Ectodermal cell (in vitro differentiated cells): ENCODE data around the gene NPM3.

Experiments used
- H3K27ac ChIP-seq: 2 replicates; pipeline ENCODE4 v1.7.0; 2013; ENCODE audit warnings: mild to moderate bottlenecking, low read depth, low read length; ENCODE audit not compliant: insufficient read depth, poor library complexity, severe bottlenecking
- H3K27me3 ChIP-seq: 2 replicates; pipeline ENCODE4 v1.7.0; 2013; ENCODE audit warnings: mild to moderate bottlenecking, low read length; ENCODE audit not compliant: insufficient read depth, control insufficient read depth, poor library complexity, severe bottlenecking
- H3K36me3 ChIP-seq: one replicate; pipeline ENCODE4 v1.7.0; 2013; ENCODE audit warnings: low read length; ENCODE audit not compliant: control insufficient read depth, insufficient read depth
- H3K4me1 ChIP-seq: one replicate; pipeline ENCODE4 v1.7.0; 2013; ENCODE audit warnings: low read length; ENCODE audit not compliant: control insufficient read depth, insufficient read depth
- H3K4me3 ChIP-seq: 2 replicates; pipeline ENCODE4 v1.7.0; 2013; ENCODE audit warnings: low read depth, low read length, control low read depth; ENCODE audit not compliant: insufficient read depth
- H3K9me3 ChIP-seq: 2 replicates; pipeline ENCODE4 v1.7.0; 2013; ENCODE audit warnings: mild to moderate bottlenecking, low read length, moderate library complexity; ENCODE audit not compliant: control insufficient read depth
- WGBS, 2 experiments: methylation state at CpG; one replicate each; pipeline ENCODE4 v1.1.7; 2013; ENCODE audit warnings: missing lambda C conversion rate in 2 of 2; 5-methylcytosine and 5-hydroxymethylcytosine counted together

Gene NPM3

GRCh38 chr10:101758858-101759257, 24.4 kb downstream of the NPM3 start:
- H3K27me3 ChIP-seq: peaks cover 3% of the 10 kb centered on the region
- WGBS, 2 experiments: 90 to 96% methylated on average over 2 of the region's 2 CpGs

GRCh38 chr10:101752241-101752640, 31.0 kb downstream of the NPM3 start:
- H3K27me3 ChIP-seq: peaks cover 4% of the 10 kb centered on the region
- 88 to 90% methylated on average over 3 of the region's 3 CpGs for WGBS, 2 experiments
- H3K4me1 ChIP-seq: peaks cover 16% of the 10 kb centered on the region
- H3K36me3 ChIP-seq: no peaks in the 10 kb centered on the region
- no peaks in the 10 kb centered on the region for H3K9me3 ChIP-seq
- H3K4me3 ChIP-seq: no peak overlapping the region
- H3K27ac ChIP-seq: no peak overlapping the region

More at GRCh38 chr10:101758858-101759257, 24.4 kb downstream of the NPM3 start:
- H3K9me3 ChIP-seq: no peaks in the 10 kb centered on the region
- no peaks in the 10 kb centered on the region for H3K36me3 ChIP-seq
- no peak overlapping the region for H3K4me3 ChIP-seq
- no peak overlapping the region for H3K27ac ChIP-seq
- peaks cover 15% of the 10 kb centered on the region for H3K4me1 ChIP-seq

GRCh38 chr10:101749047-101750016, 33.9 kb downstream of the NPM3 start:
- peak overlapping the region; percentile 1 for H3K27ac ChIP-seq
- WGBS, 2 experiments: 42 to 47% methylated on average over 19 of the region's 19 CpGs

GRCh38 chr10:101748496-101748895, 34.8 kb downstream of the NPM3 start:
- peaks cover 16% of the 10 kb centered on the region for H3K4me1 ChIP-seq
- no peaks in the 10 kb centered on the region for H3K9me3 ChIP-seq
- no peaks in the 10 kb centered on the region for H3K36me3 ChIP-seq
- H3K4me3 ChIP-seq: no peak overlapping the region
- peaks cover 4% of the 10 kb centered on the region for H3K27me3 ChIP-seq
- 82% methylated on average over 3 of the region's 3 CpGs for WGBS, 2 experiments
- no peak overlapping the region for H3K27ac ChIP-seq

More at GRCh38 chr10:101749047-101750016, 33.9 kb downstream of the NPM3 start:
- Histone ChIP-seq H3K36me3 (no peaks in the 10 kb centered on the region), H3K27me3 (peaks cover 4% of the 10 kb centered on the region), H3K4me1 (peaks cover 16% of the 10 kb centered on the region), H3K9me3 (no peaks in the 10 kb centered on the region), H3K4me3 (no peak overlapping the region)

GRCh38 chr10:101745074-101745696, 38.1 kb downstream of the NPM3 start:
- H3K4me1 ChIP-seq: peaks cover 16% of the 10 kb centered on the region
- no peaks in the 10 kb centered on the region for H3K36me3 ChIP-seq
- 93% methylated on average over 9 of the region's 9 CpGs for WGBS, 2 experiments
- no peak overlapping the region for H3K27ac ChIP-seq
- H3K27me3 ChIP-seq: no peaks in the 10 kb centered on the region
- no peak overlapping the region for H3K4me3 ChIP-seq
- H3K9me3 ChIP-seq: no peaks in the 10 kb centered on the region

GRCh38 chr10:101744267-101744666, 39.0 kb downstream of the NPM3 start:
- Histone ChIP-seq H3K9me3 (no peaks in the 10 kb centered on the region), H3K27me3 (no peaks in the 10 kb centered on the region), H3K4me3 (no peak overlapping the region), H3K4me1 (peaks cover 11% of the 10 kb centered on the region), H3K36me3 (no peaks in the 10 kb centered on the region), H3K27ac (no peak overlapping the region)
- 84 to 96% methylated on average over 3 of the region's 3 CpGs for WGBS, 2 experiments

- peaks cover under 1% of the 10 kb centered on the region for H3K4me1 ChIP-seq
- H3K27me3 ChIP-seq: no peaks in the 10 kb centered on the region
- H3K27ac ChIP-seq: no peak overlapping the region
- H3K4me3 ChIP-seq: no peak overlapping the region
- 47 to 50% methylated on average over 2 of the region's 2 CpGs for WGBS, 2 experiments
- no peaks in the 10 kb centered on the region for H3K36me3 ChIP-seq
- H3K9me3 ChIP-seq: no peaks in the 10 kb centered on the region
Observed at GRCh38 chr10:101741938-101742337, 41.3 kb downstream of the NPM3 start.

- Histone ChIP-seq H3K4me1 (peaks cover 17% of the 10 kb centered on the region), H3K9me3 (no peaks in the 10 kb centered on the region), H3K4me3 (no peak overlapping the region), H3K36me3 (no peaks in the 10 kb centered on the region), H3K27ac (peak overlapping the region; percentile 63), H3K27me3 (no peaks in the 10 kb centered on the region)
- 40 to 41% methylated on average over 2 to 3 of the region's 3 CpGs for WGBS, 2 experiments
Observed at GRCh38 chr10:101736666-101737065, 46.6 kb downstream of the NPM3 start.

- H3K27ac ChIP-seq: no peak overlapping the region
- no peaks in the 10 kb centered on the region for H3K36me3 ChIP-seq
- peaks cover 17% of the 10 kb centered on the region for H3K4me1 ChIP-seq
- H3K27me3 ChIP-seq: no peaks in the 10 kb centered on the region
- H3K9me3 ChIP-seq: no peaks in the 10 kb centered on the region
- H3K4me3 ChIP-seq: no peak overlapping the region
- 93 to 100% methylated on average over 1 of the region's 1 CpG for WGBS, 2 experiments
Observed at GRCh38 chr10:101732096-101732495, 51.1 kb downstream of the NPM3 start.
